IMR-90 (cell line): Measurements from ENCODE around the gene TASL. TPM values are rescaled to one million over a fixed set of nuclear protein-coding genes. Genes with fewer than 3 reads are reported as not detected.

ENCODE experiments used
- ATAC-seq: fragments of 200-7000 bp; cut with Tn5 transposase; 2 replicates; pipeline ENCODE4 v1.9.1; 2020; ENCODE audit warnings: low read depth, mild to moderate bottlenecking, moderate library complexity
- BruUV-seq: library from RNA; stranded (reverse); fragments of 400-500 nt; replicated peaks from 2 replicates; lab custom pipeline; 2021; lab: Mats Ljungman, UMichigan
- CTCF ChIA-PET: fragments of 300-600 bp; formaldehyde crosslinking; extraction: SDS; loops from one replicate; lab custom pipeline; 2021; ENCODE audit warnings: antibody characterized with exemption; lab: Yijun Ruan, JAX
- POLR2A ChIA-PET: fragments of 300-600 bp; sonication (Branson Sonifier 250); formaldehyde crosslinking; loops from one replicate; lab custom pipeline; 2022; ENCODE audit warnings: antibody characterized with exemption; ENCODE audit not compliant: unreplicated experiment; lab: Charles Lee
- DNase-seq: peaks from one replicate; pipeline ENCODE4 v3.0.0; 2013
- H2AFZ ChIP-seq: replicated peaks from 2 replicates; pipeline ENCODE3; 2013; ENCODE audit warnings: low read length, mild to moderate bottlenecking; ENCODE audit not compliant: poor library complexity
- H2AK5ac ChIP-seq: 2 replicates; pipeline ENCODE4 v1.6.1; 2013; ENCODE audit warnings: low read depth, low read length, inconsistent platforms
- H2AK9ac ChIP-seq: replicated peaks from 2 replicates; pipeline ENCODE3; 2013; ENCODE audit warnings: mild to moderate bottlenecking, low read depth, low read length, moderate library complexity; ENCODE audit not compliant: poor library complexity
- H2BK120ac ChIP-seq: 2 replicates; pipeline ENCODE4 v1.6.1; 2013; ENCODE audit warnings: low read depth, low read length, inconsistent platforms
- H2BK15ac ChIP-seq: 3 replicates; pipeline ENCODE4 v1.6.1; 2013; ENCODE audit warnings: low read depth, low read length, inconsistent platforms
- H2BK20ac ChIP-seq: 2 replicates; pipeline ENCODE4 v1.6.1; 2013; ENCODE audit warnings: low read depth, mild to moderate bottlenecking, inconsistent platforms, low read length, moderate library complexity
- H2BK5ac ChIP-seq: 2 replicates; pipeline ENCODE4 v1.6.1; 2013; ENCODE audit warnings: mild to moderate bottlenecking, low read depth, low read length, inconsistent platforms; ENCODE audit not compliant: poor library complexity, severe bottlenecking
- H3K14ac ChIP-seq: replicated peaks from 2 replicates; pipeline ENCODE4 v1.6.1; 2013; ENCODE audit warnings: low read depth, low read length, inconsistent platforms
- H3K18ac ChIP-seq: 2 replicates; pipeline ENCODE4 v1.6.1; 2013; ENCODE audit warnings: low read depth, low read length, control low read depth
- H3K23ac ChIP-seq: 2 replicates; pipeline ENCODE4 v1.6.1; 2013; ENCODE audit warnings: low read depth, low read length, inconsistent platforms
- H3K27ac ChIP-seq: 2 replicates; pipeline ENCODE4 v1.5.1; 2013; ENCODE audit warnings: mild to moderate bottlenecking, control low read depth, low read length; ENCODE audit not compliant: insufficient read depth
- H3K27me3 ChIP-seq: 2 replicates; pipeline ENCODE4 v1.6.1; 2013; ENCODE audit warnings: low read length; ENCODE audit not compliant: control insufficient read depth, insufficient read depth
- H3K36me3 ChIP-seq: 2 replicates; pipeline ENCODE4 v1.6.1; 2013; ENCODE audit warnings: low read length, mixed read lengths; ENCODE audit not compliant: control insufficient read depth, insufficient read depth
- H3K4ac ChIP-seq: 2 replicates; pipeline ENCODE4 v1.6.1; 2013; ENCODE audit warnings: low read depth, low read length, inconsistent platforms
- H3K4me1 ChIP-seq: 2 replicates; pipeline ENCODE4 v1.6.1; 2013; ENCODE audit warnings: low read length, mixed read lengths; ENCODE audit not compliant: control insufficient read depth, insufficient read depth
- H3K4me2 ChIP-seq: 2 replicates; pipeline ENCODE4 v1.6.1; 2013; ENCODE audit warnings: low read depth, mild to moderate bottlenecking, control low read depth, low read length, moderate library complexity
- H3K4me3 ChIP-seq: 2 replicates; pipeline ENCODE4 v1.5.1; 2013; ENCODE audit warnings: low read depth, mild to moderate bottlenecking, control low read depth, low read length, moderate library complexity; ENCODE audit not compliant: insufficient read depth
- H3K56ac ChIP-seq: 2 replicates; pipeline ENCODE4 v1.6.1; 2013; ENCODE audit warnings: low read length, inconsistent platforms; ENCODE audit not compliant: insufficient read depth; ENCODE audit errors: extremely low read depth
- H3K79me1 ChIP-seq, 2 experiments: 2 replicates each; pipeline ENCODE4 v1.6.1; 2013; ENCODE audit warnings: low read length in 2 of 2, inconsistent platforms in 1 of 2, low read depth in 1 of 2
- H3K9ac ChIP-seq: 2 replicates; pipeline ENCODE4 v1.6.1; 2013; ENCODE audit warnings: low read depth, low read length, control low read depth
- H3K9me1 ChIP-seq: 2 replicates; pipeline ENCODE4 v1.6.1; 2013; ENCODE audit warnings: low read length, inconsistent platforms; ENCODE audit not compliant: insufficient read depth
- H3K9me3 ChIP-seq: 2 replicates; pipeline ENCODE4 v1.6.1; 2013; ENCODE audit warnings: low read length; ENCODE audit not compliant: control insufficient read depth, insufficient read depth
- H4K20me1 ChIP-seq: 2 replicates; pipeline ENCODE4 v1.6.1; 2013; ENCODE audit warnings: low read length, inconsistent platforms; ENCODE audit not compliant: insufficient read depth
- H4K5ac ChIP-seq: 2 replicates; pipeline ENCODE4 v1.6.1; 2013; ENCODE audit warnings: mild to moderate bottlenecking, low read depth, low read length, control low read depth
- H4K8ac ChIP-seq, 2 experiments: 2 replicates each; pipeline ENCODE4 v1.6.1; 2013; ENCODE audit warnings: low read depth in 2 of 2, low read length in 2 of 2, control low read depth in 1 of 2, inconsistent platforms in 1 of 2
- H4K91ac ChIP-seq: 2 replicates; pipeline ENCODE4 v1.6.1; 2013; ENCODE audit warnings: low read depth, low read length, inconsistent platforms; ENCODE audit not compliant: insufficient read depth
- BHLHE40 ChIP-seq: fragments of 150-350 bp; IDR thresholded peaks from 2 replicates; pipeline ENCODE4 v1.6.1; 2016; ENCODE audit warnings: mild to moderate bottlenecking, low read depth, low read length
- NFE2L2 ChIP-seq: fragments of 150-350 bp; IDR thresholded peaks from 2 replicates; pipeline ENCODE4 v1.6.1; 2016; ENCODE audit warnings: low read depth, mild to moderate bottlenecking, low read length
- POLR2A ChIP-seq: IDR thresholded peaks from 2 replicates; pipeline ENCODE4 v1.6.1; 2012; ENCODE audit warnings: mild to moderate bottlenecking, low read depth, low read length
- RCOR1 ChIP-seq: IDR thresholded peaks from 2 replicates; pipeline ENCODE4 v1.6.1; 2012; ENCODE audit warnings: mild to moderate bottlenecking, low read length, improper control_type of control experiment; ENCODE audit not compliant: insufficient replicate concordance
- WGBS, 2 experiments: methylation state at CpG; one replicate each; pipeline versions ENCODE4 v1.1.5 to v1.1.7; 2013; ENCODE audit warnings: missing lambda C conversion rate in 2 of 2; ENCODE audit not compliant: insufficient read length in 1 of 2; ENCODE audit errors: extremely low coverage in 2 of 2; 5-methylcytosine and 5-hydroxymethylcytosine counted together
- dilution Hi-C: fragments of 300-500 bp; cut with HindIII; formaldehyde crosslinking; loops from one replicate; pipeline ENCODE4 v1.14.3; 2018; ENCODE audit warnings: low sequenced_read_pairs; ENCODE audit not compliant: unreplicated experiment
- in situ Hi-C: fragments of 300-500 bp; cut with MboI; formaldehyde crosslinking; loops from 3 replicates; pipeline ENCODE4 v1.14.3; 2019; ENCODE audit warnings: low sequenced_read_pairs, inconsistent platforms, mixed read lengths
- intact Hi-C: fragments of 100-400 bp; cut with micrococcal nuclease; formaldehyde crosslinking; loops from 2 replicates; pipeline ENCODE4 v1.10.0; 2022
- polyA plus RNA-seq, 3 experiments: library from polyadenylated mRNA; depleted of rRNA; stranded (reverse); fragments of >200 nt; gene quantifications; 2 replicates each; pipeline ENCODE4 v1.2.3, GENCODE V29; 2012; ENCODE audit warnings: low replicate concordance in 1 of 3
- total RNA-seq: library from RNA; depleted of rRNA; stranded (reverse); fragments of >200 nt; gene quantifications from 2 replicates; pipeline ENCODE4 v1.2.3, GENCODE V29; 2012
- TF ChIP-seq, protein P1 (sequence below): conservative IDR thresholded peaks from 2 replicates; pipeline ENCODE4 v1.5.1; 2012; ENCODE audit warnings: mild to moderate bottlenecking, low read depth, low read length, improper control_type of control experiment

TASL gene
- total and polyA plus RNA-seq, 2 of the 4 experiments (the other 2 are of a cell fraction) = not detected

DNA sequence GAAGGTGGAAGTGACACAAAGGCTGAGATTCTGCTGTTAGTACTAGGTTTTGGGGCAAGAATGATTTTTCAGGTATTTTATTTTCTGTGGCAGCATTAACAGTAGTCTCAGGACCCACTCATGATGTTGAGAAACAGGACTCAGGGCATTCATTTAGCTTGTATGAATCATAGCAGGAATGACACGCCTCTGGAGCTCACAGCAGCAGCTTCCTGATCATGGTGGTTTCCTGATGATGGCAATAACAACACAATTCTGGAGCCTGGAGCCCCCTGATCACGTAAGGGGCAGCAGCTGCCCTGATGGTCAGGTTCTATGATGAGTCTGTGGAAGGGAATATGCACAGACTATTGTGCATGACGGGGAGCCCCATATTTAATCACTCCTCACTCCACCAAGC, 47.0 kb downstream of the TASL start:
- H2AFZ ChIP-seq = peak overlapping the region; percentile 56
- no peak overlapping the region for H3K56ac ChIP-seq
- H3K9me1 ChIP-seq = no peaks in the 10 kb centered on the region
- ChIA-PET POLR2A (no interaction called here), CTCF (no interaction called here)
- H3K23ac ChIP-seq = no peak overlapping the region
- no peak overlapping the region for H4K5ac ChIP-seq
- H2BK120ac ChIP-seq = no peak overlapping the region
- no peak overlapping the region for H3K4me2 ChIP-seq
- WGBS, 2 experiments = no CpG with 5 or more reads among the region's 3 CpGs
- DNase-seq (peak; percentile 60), ATAC-seq (peak; percentile 77)
- H3K9me3 ChIP-seq = no peaks in the 10 kb centered on the region
- TF ChIP-seq POLR2A = no peak
- no peak for TF ChIP-seq BHLHE40
- TF ChIP-seq NFE2L2 = no peak
- no peak for TF ChIP-seq RCOR1
- TF ChIP-seq, protein P1, sequence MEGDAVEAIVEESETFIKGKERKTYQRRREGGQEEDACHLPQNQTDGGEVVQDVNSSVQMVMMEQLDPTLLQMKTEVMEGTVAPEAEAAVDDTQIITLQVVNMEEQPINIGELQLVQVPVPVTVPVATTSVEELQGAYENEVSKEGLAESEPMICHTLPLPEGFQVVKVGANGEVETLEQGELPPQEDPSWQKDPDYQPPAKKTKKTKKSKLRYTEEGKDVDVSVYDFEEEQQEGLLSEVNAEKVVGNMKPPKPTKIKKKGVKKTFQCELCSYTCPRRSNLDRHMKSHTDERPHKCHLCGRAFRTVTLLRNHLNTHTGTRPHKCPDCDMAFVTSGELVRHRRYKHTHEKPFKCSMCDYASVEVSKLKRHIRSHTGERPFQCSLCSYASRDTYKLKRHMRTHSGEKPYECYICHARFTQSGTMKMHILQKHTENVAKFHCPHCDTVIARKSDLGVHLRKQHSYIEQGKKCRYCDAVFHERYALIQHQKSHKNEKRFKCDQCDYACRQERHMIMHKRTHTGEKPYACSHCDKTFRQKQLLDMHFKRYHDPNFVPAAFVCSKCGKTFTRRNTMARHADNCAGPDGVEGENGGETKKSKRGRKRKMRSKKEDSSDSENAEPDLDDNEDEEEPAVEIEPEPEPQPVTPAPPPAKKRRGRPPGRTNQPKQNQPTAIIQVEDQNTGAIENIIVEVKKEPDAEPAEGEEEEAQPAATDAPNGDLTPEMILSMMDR = no peak
- no peaks in the 10 kb centered on the region for H3K27me3 ChIP-seq
- H3K4ac ChIP-seq = no peak overlapping the region
- dilution Hi-C loops (no loop called here), intact Hi-C loops (no loop called here), in situ Hi-C loops (no loop called here)
- no peak overlapping the region for H3K4me3 ChIP-seq
- H3K27ac ChIP-seq = no peak overlapping the region
- no peak overlapping the region for H3K14ac ChIP-seq
- H4K91ac ChIP-seq = no peak overlapping the region
- BruUV-seq = no TSS peak
- no peak overlapping the region for H2AK5ac ChIP-seq
- no peak overlapping the region for H2BK15ac ChIP-seq
- no peak overlapping the region for H2BK20ac ChIP-seq
- no peak overlapping the region for H2BK5ac ChIP-seq
- H2AK9ac ChIP-seq = no peak overlapping the region
- no peaks in the 10 kb centered on the region for H3K36me3 ChIP-seq
- H4K20me1 ChIP-seq = no peaks in the 10 kb centered on the region
- H3K4me1 ChIP-seq = no peaks in the 10 kb centered on the region
- H3K18ac ChIP-seq = no peak overlapping the region
- no peaks in the 10 kb centered on the region for H3K79me1 ChIP-seq
- 0 out of 4 replicates have a peak overlapping the region, but pooled peaks of 1 of the 2 experiments have one; percentile 9 for H4K8ac ChIP-seq
- H3K9ac ChIP-seq = no peak overlapping the region
